CD1c-positive myeloid dendritic cell (primary cell): ENCODE results near the gene C9orf57.
"Not testable (repeated sequence)": the region's sequence is repeated elsewhere in the genome, so short reads cannot be mapped to it uniquely, and the experiment has no call there.

Source experiments
- DNase-seq: peaks from one replicate; pipeline ENCODE4 v3.0.0-alpha.2; 2016; ENCODE audit errors: extremely low spot score

Gene C9orf57

GRCh38 chr9:72023596-72023995 is 36.8 kb downstream of the C9orf57 start:
- no peak for DNase-seq

DNA sequence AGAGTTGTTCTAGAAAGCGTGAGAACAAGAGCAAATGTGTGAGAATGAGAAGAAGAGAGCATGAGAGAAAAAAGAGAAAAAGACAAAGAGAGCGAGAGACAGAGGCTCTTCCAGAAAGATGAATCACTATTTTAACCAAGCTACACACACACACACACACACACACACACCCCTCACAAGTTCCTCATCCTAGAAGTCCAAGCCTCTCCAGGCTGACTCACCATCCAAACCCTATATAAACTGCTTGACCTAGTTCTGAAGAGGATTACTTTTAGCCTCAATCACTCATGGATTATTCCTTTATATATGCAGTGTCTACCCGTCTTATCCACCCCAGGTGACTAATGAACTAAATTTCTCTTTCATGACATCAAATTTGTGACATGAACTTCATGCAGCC is 37.6 kb downstream of the C9orf57 start:
- peak; percentile 60 for DNase-seq

DNA sequence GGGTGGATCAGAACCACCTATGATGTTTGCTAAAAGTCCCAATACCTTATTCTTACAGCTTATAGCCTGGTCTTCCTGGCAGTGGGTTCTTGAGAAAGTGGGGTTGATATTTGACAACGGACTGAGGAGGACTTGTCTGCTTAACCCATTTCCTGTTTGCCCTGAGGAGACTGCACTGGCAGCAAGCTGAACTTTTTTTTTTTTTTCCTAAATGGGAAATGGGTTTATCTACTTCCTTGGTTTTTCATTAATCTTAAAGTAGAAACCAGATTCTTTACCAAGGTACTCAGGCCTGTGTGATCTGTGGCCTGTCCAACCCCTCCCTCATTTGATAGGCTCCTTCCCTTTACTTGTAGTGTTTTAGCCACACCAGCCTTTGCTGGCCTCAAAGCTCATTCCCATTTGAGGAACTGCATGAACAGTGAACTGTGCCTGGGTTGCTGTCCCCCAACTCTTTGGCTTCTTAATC is 47.1 kb downstream of the C9orf57 start:
- DNase-seq, result no peak

- DNase-seq, result no peak
Observed at GRCh38 chr9:72012646-72013045, 47.8 kb downstream of the C9orf57 start.

DNA sequence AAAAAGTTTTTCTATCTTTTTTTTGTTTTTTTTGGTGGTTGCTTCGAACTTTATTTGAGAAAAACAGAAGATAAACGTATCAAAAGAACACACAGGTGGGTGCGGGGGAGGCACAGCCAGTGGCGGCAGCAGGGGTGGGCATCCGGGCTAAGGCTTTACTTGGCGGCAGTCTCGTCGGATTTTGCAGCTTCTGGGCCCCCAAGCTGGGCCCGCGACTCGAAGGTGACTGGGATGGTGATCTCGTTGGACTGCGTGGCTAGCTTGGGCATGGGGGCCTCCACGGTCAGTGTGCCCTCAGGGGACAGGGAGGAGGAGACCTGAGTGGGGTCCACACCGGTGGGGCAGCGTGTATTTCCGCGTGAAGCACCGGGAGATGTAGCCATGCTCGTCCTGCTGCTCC is 52.7 kb downstream of the C9orf57 start:
- not testable (repeated sequence) for DNase-seq

GRCh38 chr9:72006501-72006900 is 53.9 kb downstream of the C9orf57 start:
- DNase-seq, result no peak

DNA sequence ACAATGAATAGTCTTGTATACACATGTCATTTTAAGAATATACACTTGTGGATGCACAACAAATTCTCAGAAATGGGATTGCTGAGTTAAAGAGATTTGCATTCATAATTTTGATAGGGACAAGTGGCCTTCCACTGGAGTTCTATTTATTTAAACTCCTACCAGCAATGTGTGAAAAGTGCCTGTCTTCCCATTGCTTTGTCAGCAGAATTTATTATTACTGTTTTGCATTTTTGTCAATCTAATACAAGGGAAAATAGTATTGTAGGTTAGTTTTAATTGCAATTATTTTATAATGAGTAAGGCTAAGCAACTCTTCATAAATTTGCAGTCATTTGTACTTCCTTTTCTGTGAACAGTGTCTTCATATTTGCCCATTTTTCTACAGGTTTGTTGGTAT is 55.0 kb downstream of the C9orf57 start:
- DNase-seq, result no peak
